AG04450 (cell line): ENCODE results near the gene RXFP1. TPM values are rescaled to one million over a fixed set of nuclear protein-coding genes. Genes with fewer than 3 reads are reported as not detected.

Experiments
- CTCF ChIA-PET: fragments of 300-600, 350-600 bp; formaldehyde crosslinking; extraction: SDS; loops from one replicate; lab custom pipeline; 2022; ENCODE audit warnings: antibody characterized with exemption, inconsistent platforms; lab: Charles Lee
- POLR2A ChIA-PET: fragments of 350-600 bp; formaldehyde crosslinking; extraction: SDS; loops from one replicate; lab custom pipeline; 2021; ENCODE audit warnings: antibody characterized with exemption, inconsistent platforms; lab: Yijun Ruan, JAX
- DNase-seq: peaks from one replicate; pipeline ENCODE4 v3.0.0-alpha.2; 2011; ENCODE audit warnings: low read depth, low spot score
- H3K27ac ChIP-seq: one replicate; pipeline ENCODE4 v1.5.1; 2012; ENCODE audit warnings: low read depth, low read length, control low read depth
- H3K27me3 ChIP-seq: one replicate; pipeline ENCODE4 v1.6.0; 2012; ENCODE audit warnings: low read length; ENCODE audit not compliant: control insufficient read depth, insufficient read depth
- H3K4me3 ChIP-seq: 2 replicates; pipeline ENCODE4 v1.5.1; 2011; ENCODE audit warnings: mild to moderate bottlenecking, low read depth, low read length, control low read depth
- H3K9me3 ChIP-seq: 2 replicates; pipeline ENCODE4 v1.5.1; 2012; ENCODE audit warnings: low read length; ENCODE audit not compliant: control insufficient read depth, insufficient read depth
- polyA plus RNA-seq: library from polyadenylated mRNA; depleted of rRNA; stranded (reverse); fragments of >200 nt; gene quantifications from 2 replicates; pipeline ENCODE4 v1.2.3, GENCODE V29; 2011
- TF ChIP-seq, protein P1 (sequence below): IDR thresholded peaks from 2 replicates; pipeline ENCODE4 v1.5.1; 2011; ENCODE audit warnings: low read depth, low read length, control low read depth, inconsistent platforms

RXFP1 gene
- polyA plus RNA-seq, 1 experiment = 0.02 TPM

DNA sequence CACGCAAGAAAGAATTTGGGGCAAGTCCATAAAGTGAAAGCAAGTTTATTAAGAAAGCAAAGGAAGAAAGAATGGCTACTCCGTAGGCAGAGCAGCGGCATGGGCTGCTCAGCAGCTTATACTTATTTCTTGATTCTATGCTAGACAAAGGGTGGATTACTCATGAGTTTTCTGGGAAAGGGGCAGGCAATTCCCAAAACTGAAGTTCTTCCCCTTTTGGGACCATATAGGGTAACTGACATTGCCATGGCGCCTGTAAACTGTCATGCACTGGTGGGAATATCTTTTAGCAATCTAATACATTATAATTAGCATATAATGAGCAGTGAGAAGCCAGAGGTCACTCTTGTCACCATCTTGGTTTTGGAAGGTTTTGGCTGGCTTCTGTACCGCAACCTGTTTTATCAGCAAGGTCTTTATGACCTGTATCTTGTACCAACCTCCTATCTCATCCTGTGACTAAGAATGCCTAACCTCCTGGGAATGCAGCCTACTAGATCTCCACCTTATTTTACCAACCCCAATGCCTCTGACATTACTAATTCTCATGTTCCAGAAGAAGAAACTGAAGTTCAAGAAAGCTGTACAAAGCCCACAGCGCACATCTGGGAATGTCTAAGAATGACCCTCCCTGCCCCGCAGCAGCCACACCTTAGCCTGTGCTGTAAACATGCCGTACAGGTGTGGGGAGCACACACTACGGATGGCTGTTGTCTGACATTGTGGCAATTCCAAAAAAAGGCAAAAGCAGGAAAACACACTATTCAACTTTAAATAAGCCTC is 18.6 kb downstream of the RXFP1 start:
- H3K27ac ChIP-seq = no peak overlapping the region
- ChIA-PET CTCF (no interaction called here), POLR2A (no interaction called here)
- H3K4me3 ChIP-seq = no peak overlapping the region
- no peaks in the 10 kb centered on the region for H3K27me3 ChIP-seq
- no peaks in the 10 kb centered on the region for H3K9me3 ChIP-seq
- no peak for DNase-seq
- TF ChIP-seq, protein P1, sequence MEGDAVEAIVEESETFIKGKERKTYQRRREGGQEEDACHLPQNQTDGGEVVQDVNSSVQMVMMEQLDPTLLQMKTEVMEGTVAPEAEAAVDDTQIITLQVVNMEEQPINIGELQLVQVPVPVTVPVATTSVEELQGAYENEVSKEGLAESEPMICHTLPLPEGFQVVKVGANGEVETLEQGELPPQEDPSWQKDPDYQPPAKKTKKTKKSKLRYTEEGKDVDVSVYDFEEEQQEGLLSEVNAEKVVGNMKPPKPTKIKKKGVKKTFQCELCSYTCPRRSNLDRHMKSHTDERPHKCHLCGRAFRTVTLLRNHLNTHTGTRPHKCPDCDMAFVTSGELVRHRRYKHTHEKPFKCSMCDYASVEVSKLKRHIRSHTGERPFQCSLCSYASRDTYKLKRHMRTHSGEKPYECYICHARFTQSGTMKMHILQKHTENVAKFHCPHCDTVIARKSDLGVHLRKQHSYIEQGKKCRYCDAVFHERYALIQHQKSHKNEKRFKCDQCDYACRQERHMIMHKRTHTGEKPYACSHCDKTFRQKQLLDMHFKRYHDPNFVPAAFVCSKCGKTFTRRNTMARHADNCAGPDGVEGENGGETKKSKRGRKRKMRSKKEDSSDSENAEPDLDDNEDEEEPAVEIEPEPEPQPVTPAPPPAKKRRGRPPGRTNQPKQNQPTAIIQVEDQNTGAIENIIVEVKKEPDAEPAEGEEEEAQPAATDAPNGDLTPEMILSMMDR = no peak

DNA sequence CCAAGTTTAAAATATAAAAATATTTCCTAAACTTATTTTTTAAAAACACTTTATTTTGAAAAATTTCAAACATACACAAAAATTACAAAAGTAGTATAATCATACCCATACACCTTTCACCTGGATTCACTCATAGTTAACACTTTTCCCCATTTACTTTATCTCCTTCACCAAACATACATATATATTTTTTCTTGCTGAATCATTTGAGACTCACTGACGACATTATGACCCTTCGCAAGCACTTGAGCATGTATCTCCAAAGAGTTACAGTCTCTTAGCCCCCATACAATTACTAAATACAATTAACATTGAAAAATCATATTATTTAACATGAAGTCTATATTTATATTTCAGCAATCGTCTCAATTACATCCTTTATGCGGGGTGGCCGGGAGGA is 19.8 kb downstream of the RXFP1 start:
- Histone ChIP-seq H3K9me3 (no peaks in the 10 kb centered on the region), H3K27ac (no peak overlapping the region), H3K4me3 (no peak overlapping the region), H3K27me3 (no peaks in the 10 kb centered on the region)
- TF ChIP-seq, protein P1 = no peak
- ChIA-PET CTCF (no interaction called here), POLR2A (no interaction called here)
- DNase-seq = no peak

DNA sequence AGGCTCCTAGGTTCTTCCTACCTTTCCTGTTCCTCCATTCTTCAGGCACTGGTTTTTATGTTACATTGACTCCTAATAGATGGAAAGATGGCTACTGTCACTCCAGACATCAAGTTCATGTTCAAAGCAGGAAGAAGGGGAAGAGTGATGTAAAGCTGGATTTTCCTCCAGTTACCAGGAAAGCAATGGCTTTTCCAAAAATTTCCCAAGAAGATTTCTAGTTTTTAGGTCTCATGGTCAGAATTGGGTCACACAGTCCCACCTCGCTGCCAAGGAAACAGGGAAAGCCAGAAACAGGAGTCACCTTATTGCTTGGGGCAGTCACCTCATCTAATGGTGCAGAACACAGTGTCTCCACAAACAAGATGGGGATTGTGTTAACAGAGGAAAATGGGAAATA is 21.5 kb downstream of the RXFP1 start:
- TF ChIP-seq, protein P1 = no peak
- no peak overlapping the region for H3K4me3 ChIP-seq
- CTCF ChIA-PET = no interaction called here
- H3K27ac ChIP-seq = no peak overlapping the region
- no peaks in the 10 kb centered on the region for H3K27me3 ChIP-seq
- POLR2A ChIA-PET = no interaction called here
- no peaks in the 10 kb centered on the region for H3K9me3 ChIP-seq
- no peak for DNase-seq

DNA sequence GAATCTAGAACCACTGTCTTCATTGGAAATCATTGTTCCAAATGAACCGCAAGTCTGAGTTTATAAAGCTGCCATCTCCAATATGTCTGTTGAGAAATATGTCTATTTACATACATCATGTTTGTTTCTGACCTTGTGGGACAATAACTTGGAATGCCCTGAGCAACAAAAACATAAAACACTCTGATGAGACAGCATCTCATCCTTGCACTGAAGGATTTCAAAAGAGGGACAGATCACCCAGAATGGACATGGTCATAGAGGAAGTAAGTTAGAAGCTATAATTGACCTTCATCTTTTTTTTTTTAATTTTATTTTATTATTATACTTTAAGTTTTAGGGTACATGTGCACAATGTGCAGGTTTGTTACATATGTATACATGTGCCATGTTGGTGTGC is 22.5 kb downstream of the RXFP1 start:
- H3K4me3 ChIP-seq = no peak overlapping the region
- no peaks in the 10 kb centered on the region for H3K9me3 ChIP-seq
- CTCF ChIA-PET = no interaction called here
- POLR2A ChIA-PET = no interaction called here
- no peak for DNase-seq
- no peak overlapping the region for H3K27ac ChIP-seq
- TF ChIP-seq, protein P1 = no peak
- no peaks in the 10 kb centered on the region for H3K27me3 ChIP-seq

DNA sequence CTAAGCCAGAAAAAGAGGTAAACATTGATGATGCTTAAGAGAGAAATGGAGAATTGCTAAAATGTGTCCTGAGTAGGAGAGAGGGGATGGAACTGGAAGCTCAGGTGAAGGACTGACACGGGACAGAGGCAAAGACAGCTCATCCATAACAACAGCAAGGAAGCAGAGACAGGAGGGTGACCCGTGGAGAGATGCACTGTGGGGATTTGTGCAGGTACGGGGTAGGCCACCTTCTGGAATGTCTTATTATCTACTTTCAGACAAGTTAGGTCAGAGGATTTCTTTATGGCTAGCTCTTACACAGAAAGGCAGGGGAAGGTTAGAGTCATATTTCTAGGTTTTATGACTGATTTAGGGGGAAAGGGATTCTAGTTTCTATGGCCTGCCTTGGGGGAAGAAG is 31.7 kb downstream of the RXFP1 start:
- DNase-seq = no peak
- ChIA-PET CTCF (interaction anchor here (1.3 kb wide), 1 partner anchor 293 kb away, joined by 3 read pairs; no protein-coding TSS in a partner anchor), POLR2A (no interaction called here)
- TF ChIP-seq, protein P1 = no peak
- no peak overlapping the region for H3K4me3 ChIP-seq
- no peaks in the 10 kb centered on the region for H3K27me3 ChIP-seq
- no peaks in the 10 kb centered on the region for H3K9me3 ChIP-seq
- H3K27ac ChIP-seq = no peak overlapping the region
